Osteoblast (primary cell): ENCODE measurements around the gene AHNAK2. TPM values are rescaled to one million over a fixed set of nuclear protein-coding genes. Genes with fewer than 3 reads are reported as not detected.

ENCODE experiments used
- DNase-seq: peaks from one replicate; pipeline ENCODE4 v3.0.0; 2011; ENCODE audit warnings: low spot score, mixed read lengths; ENCODE audit not compliant: insufficient read length; ENCODE audit errors: missing footprints
- H2AFZ ChIP-seq: 2 replicates; pipeline ENCODE4 v1.6.0; 2011; ENCODE audit warnings: mild to moderate bottlenecking, low read length
- H3K27ac ChIP-seq: 2 replicates; pipeline ENCODE4 v1.5.1; 2011; ENCODE audit warnings: mild to moderate bottlenecking, low read depth, low read length, moderate library complexity
- H3K27me3 ChIP-seq: 2 replicates; pipeline ENCODE4 v1.6.0; 2012; ENCODE audit warnings: mild to moderate bottlenecking, control low read depth, inconsistent platforms, low read length, moderate library complexity; ENCODE audit not compliant: insufficient read depth
- H3K36me3 ChIP-seq: 2 replicates; pipeline ENCODE4 v1.5.1; 2011; ENCODE audit warnings: mild to moderate bottlenecking, low read length, control low read depth, moderate library complexity; ENCODE audit not compliant: insufficient read depth
- H3K4me1 ChIP-seq: 2 replicates; pipeline ENCODE4 v1.5.1; 2011; ENCODE audit warnings: mild to moderate bottlenecking, low read length, control low read depth, moderate library complexity; ENCODE audit not compliant: insufficient read depth
- H3K4me2 ChIP-seq: 2 replicates; pipeline ENCODE4 v1.6.0; 2011; ENCODE audit warnings: mild to moderate bottlenecking, low read length; ENCODE audit not compliant: insufficient read depth
- H3K4me3 ChIP-seq: fragments of 200-600 bp; sonication (generic); 3 replicates; pipeline ENCODE4 v1.5.1; 2012; ENCODE audit warnings: mild to moderate bottlenecking, low read length, inconsistent platforms; ENCODE audit not compliant: insufficient read depth
- H3K79me2 ChIP-seq: 2 replicates; pipeline ENCODE4 v1.6.0; 2012; ENCODE audit warnings: mild to moderate bottlenecking, low read length, control low read depth, inconsistent platforms; ENCODE audit not compliant: insufficient read depth
- H3K9me3 ChIP-seq: 2 replicates; pipeline ENCODE4 v1.5.1; 2011; ENCODE audit warnings: low read depth, low read length, control low read depth
- H4K20me1 ChIP-seq: 2 replicates; pipeline ENCODE4 v1.6.0; 2012; ENCODE audit warnings: mild to moderate bottlenecking, low read length, control low read depth; ENCODE audit not compliant: insufficient read depth
- CTCF ChIP-seq: IDR thresholded peaks from 2 replicates; pipeline ENCODE4 v1.5.1; 2011; ENCODE audit warnings: mild to moderate bottlenecking, low read depth, low read length, moderate library complexity; ENCODE audit errors: extremely low read depth
- total RNA-seq: library from RNA; depleted of rRNA; stranded (reverse); fragments of >200 nt; gene quantifications from 2 replicates; pipeline ENCODE4 v1.2.3, GENCODE V29; 2012

The AHNAK2 gene
- total RNA-seq, 1 donor, result 30.8 TPM

DNA sequence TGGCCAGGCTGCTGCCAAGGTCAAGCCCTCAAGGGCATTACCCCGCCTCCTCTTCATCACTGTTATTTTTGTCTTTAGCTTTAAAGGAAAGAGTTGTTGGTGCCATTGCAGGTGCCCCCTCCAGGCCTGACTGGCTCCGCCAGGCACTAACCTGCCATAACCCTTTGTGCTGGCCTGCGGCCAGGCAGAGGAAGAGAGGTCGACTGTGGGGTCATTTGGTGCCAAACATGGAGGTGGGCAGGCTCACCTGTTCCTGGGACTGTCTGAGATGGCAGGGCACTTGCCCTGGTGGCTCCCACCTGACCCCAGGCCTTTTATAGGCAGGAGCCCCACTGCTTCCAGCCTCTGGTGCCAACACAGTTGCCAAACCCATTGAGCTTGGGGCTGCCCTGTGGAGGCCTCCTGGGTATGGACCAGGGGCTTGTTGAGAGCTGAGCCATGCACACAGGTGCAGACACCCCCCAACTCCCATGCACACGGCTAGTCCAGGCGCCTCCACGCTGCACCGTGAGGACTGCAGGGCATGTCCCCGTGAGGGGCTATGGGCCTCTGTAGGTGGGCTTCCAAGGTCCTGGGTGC, 82.9 kb downstream of the AHNAK2 start:
- peaks cover 2% of the 10 kb centered on the region for H3K36me3 ChIP-seq
- H3K4me2 ChIP-seq, result no peak overlapping the region
- no peak overlapping the region for H2AFZ ChIP-seq
- H3K4me1 ChIP-seq, result no peaks in the 10 kb centered on the region
- no peak overlapping the region for H3K4me3 ChIP-seq
- H3K9me3 ChIP-seq, result no peaks in the 10 kb centered on the region
- no peak for TF ChIP-seq CTCF
- H3K79me2 ChIP-seq, result no peaks in the 10 kb centered on the region
- DNase-seq, result peak; percentile 51
- peaks cover 8% of the 10 kb centered on the region for H4K20me1 ChIP-seq
- H3K27me3 ChIP-seq, result no peaks in the 10 kb centered on the region
- H3K27ac ChIP-seq, result no peak overlapping the region

DNA sequence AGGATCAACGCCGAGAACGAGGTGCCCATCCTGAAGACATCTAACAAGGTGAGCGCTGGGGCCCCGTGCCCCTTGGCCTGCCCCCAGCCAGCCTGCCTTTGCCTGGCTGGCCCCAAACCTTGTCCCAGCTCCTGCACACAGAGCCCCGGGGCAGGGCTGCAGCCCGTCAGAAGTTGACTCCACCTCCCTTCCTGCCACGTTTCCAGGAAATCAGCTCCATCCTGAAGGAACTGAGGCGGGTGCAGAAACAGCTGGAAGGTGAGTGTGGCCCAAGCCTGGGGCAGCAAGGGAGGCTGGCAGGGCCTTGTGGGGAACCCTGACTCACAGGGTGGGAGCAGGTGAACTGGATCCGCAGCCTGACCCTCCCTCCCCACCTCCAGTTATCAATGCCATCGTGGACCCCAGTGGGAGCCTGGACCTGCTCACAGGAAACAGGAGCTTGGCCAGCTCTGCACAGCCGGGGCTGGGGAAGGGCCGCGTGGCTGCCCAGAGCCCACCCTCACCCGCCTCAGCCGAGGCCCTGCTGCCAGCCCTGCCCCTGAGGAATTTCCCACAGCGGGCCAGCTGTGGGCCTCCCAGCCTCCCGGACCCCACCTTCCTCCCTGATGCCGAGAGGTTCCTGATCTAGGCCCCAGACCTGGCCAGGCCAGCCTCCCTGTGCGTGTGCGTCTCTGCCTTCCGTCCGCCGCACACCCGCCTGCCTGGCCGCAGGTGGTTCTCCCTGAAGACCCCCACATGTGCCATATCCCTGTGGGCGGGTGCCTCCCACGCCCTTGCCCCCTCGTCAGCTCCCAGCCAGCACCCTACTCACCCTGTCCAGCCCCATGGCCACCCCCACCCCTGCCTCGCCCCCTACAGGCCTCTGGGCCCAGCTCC, 83.6 kb downstream of the AHNAK2 start:
- peaks cover 2% of the 10 kb centered on the region for H3K36me3 ChIP-seq
- peak; percentile 57 for DNase-seq
- TF ChIP-seq CTCF, result no peak
- H3K79me2 ChIP-seq, result no peaks in the 10 kb centered on the region
- H3K4me2 ChIP-seq, result no peak overlapping the region
- H3K27me3 ChIP-seq, result no peaks in the 10 kb centered on the region
- H3K4me1 ChIP-seq, result no peaks in the 10 kb centered on the region
- no peak overlapping the region for H3K27ac ChIP-seq
- no peaks in the 10 kb centered on the region for H3K9me3 ChIP-seq
- no peak overlapping the region for H2AFZ ChIP-seq
- H4K20me1 ChIP-seq, result peaks cover 8% of the 10 kb centered on the region
- no peak overlapping the region for H3K4me3 ChIP-seq

DNA sequence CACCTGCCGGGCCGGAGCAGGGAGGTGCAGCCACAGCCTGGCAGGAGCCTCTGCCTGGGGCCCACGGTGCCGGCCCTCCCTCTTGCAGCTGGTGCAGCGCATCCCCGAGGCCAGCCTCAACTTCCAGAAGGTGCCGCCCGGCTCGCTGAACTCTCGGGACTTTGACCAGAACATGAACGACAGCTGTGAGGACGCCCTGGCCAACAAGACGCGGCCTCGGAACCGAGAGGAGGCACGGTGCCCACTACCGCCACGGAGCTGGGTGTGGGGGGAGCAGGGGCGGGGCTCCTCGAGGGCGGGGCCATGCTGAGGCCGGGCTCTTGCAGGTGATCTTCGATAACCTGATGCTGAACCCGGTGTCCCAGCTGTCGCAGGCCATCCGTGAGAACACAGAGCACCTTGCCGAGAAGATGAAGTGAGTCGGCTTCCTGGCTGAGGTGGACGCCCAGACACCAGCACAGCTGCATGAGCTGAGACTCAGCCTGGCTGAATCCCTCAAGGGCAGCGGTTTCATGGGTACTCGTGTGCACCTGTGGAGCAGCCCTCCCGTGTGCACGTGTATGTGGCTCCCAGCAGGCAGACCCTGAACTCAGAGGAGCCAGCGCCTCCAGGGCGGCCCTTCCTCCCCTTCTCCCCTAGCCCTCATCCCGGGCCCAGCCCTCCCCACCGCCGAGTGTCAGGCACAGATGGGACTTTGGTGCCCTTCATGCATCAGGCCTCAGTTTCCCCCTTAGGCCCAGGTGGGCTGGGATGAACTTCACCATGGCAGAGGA, 84.6 kb downstream of the AHNAK2 start:
- no peak overlapping the region for H2AFZ ChIP-seq
- H3K9me3 ChIP-seq, result no peaks in the 10 kb centered on the region
- no peak for TF ChIP-seq CTCF
- H3K36me3 ChIP-seq, result peaks cover 2% of the 10 kb centered on the region
- H3K4me1 ChIP-seq, result no peaks in the 10 kb centered on the region
- H3K27ac ChIP-seq, result no peak overlapping the region
- no peaks in the 10 kb centered on the region for H3K27me3 ChIP-seq
- no peak overlapping the region for H3K4me2 ChIP-seq
- H4K20me1 ChIP-seq, result peaks cover 8% of the 10 kb centered on the region
- peak; percentile 69 for DNase-seq
- no peaks in the 10 kb centered on the region for H3K79me2 ChIP-seq
- no peak overlapping the region for H3K4me3 ChIP-seq
